Gastrocnemius medialis (tissue), 4 donors: ENCODE measurements around the gene CABCOCO1.

Experiments used
- CTCF ChIP-seq, 5 experiments: fragments of 450-650 bp in 3 of 5; fragments of 200-600 bp in 2 of 5; sonication (generic) in 2 of 5; IDR thresholded peaks in 4 of 5; conservative IDR thresholded peaks in 1 of 5; 1 replicate in 4 of 5; 2 replicates in 1 of 5; pipeline ENCODE4 v1.5.1; 2016 to 2019; ENCODE audit warnings: antibody characterized with exemption in 5 of 5, mild to moderate bottlenecking in 3 of 5, moderate library complexity in 3 of 5
- POLR2A ChIP-seq, 2 donors: fragments of 450-650 bp; IDR thresholded peaks; one replicate each; pipeline ENCODE4 v1.6.1; 2017; ENCODE audit warnings: antibody characterized with exemption in 2 of 2, mild to moderate bottlenecking in 2 of 2, moderate library complexity in 2 of 2

- TF ChIP-seq CTCF (IDR thresholded peaks at IDR 0.05 in 4 of 5, conservative IDR thresholded peaks at IDR 0.05 in 1 of 5) = no peak
- no peak for TF ChIP-seq POLR2A (IDR thresholded peaks at IDR 0.05)
Measured at GRCh38 chr10:61719906-61720305, 57.2 kb downstream of the CABCOCO1 start.
